Duodenal mucosa (tissue), 2 donors: ENCODE results near the gene GCH1.

Experiments
- H3K27ac ChIP-seq: one replicate; pipeline ENCODE4 v1.7.0; 2013; ENCODE audit warnings: low read depth, low read length
- H3K27me3 ChIP-seq, 2 donors: one replicate each; pipeline ENCODE4 v1.7.0; 2013; ENCODE audit warnings: low read length in 2 of 2, control low read depth in 1 of 2; ENCODE audit not compliant: insufficient read depth in 2 of 2, control insufficient read depth in 1 of 2
- H3K36me3 ChIP-seq, 2 donors: one replicate each; pipeline ENCODE4 v1.7.0; 2013; ENCODE audit warnings: low read length in 2 of 2, control low read depth in 1 of 2; ENCODE audit not compliant: insufficient read depth in 2 of 2, control insufficient read depth in 1 of 2
- H3K4me1 ChIP-seq, 2 donors: one replicate each; pipeline ENCODE4 v1.7.0; 2013; ENCODE audit warnings: low read length in 2 of 2, control low read depth in 1 of 2; ENCODE audit not compliant: insufficient read depth in 2 of 2, control insufficient read depth in 1 of 2
- H3K4me3 ChIP-seq, 2 donors: one replicate each; pipeline ENCODE4 v1.7.0; 2013; ENCODE audit warnings: low read length in 2 of 2, low read depth in 1 of 2
- H3K9ac ChIP-seq, 2 donors: one replicate each; pipeline ENCODE4 v1.7.0; 2013; ENCODE audit warnings: low read length in 2 of 2, low read depth in 1 of 2
- H3K9me3 ChIP-seq, 2 donors: one replicate each; pipeline ENCODE4 v1.7.0; 2013; ENCODE audit warnings: low read length in 2 of 2, control low read depth in 1 of 2; ENCODE audit not compliant: control insufficient read depth in 1 of 2

Gene GCH1

GRCh38 chr14:54845641-54846040 lies 57.0 kb downstream of the GCH1 start:
- no peak overlapping the region for H3K27ac ChIP-seq
- peaks cover 0 to 9% of the 10 kb centered on the region in 2 donors for H3K36me3 ChIP-seq
- no peak overlapping the region for H3K4me3 ChIP-seq
- no peak overlapping the region for H3K9ac ChIP-seq
- no peaks in the 10 kb centered on the region for H3K4me1 ChIP-seq
- H3K27me3 ChIP-seq, result no peaks in the 10 kb centered on the region
- no peaks in the 10 kb centered on the region for H3K9me3 ChIP-seq

DNA sequence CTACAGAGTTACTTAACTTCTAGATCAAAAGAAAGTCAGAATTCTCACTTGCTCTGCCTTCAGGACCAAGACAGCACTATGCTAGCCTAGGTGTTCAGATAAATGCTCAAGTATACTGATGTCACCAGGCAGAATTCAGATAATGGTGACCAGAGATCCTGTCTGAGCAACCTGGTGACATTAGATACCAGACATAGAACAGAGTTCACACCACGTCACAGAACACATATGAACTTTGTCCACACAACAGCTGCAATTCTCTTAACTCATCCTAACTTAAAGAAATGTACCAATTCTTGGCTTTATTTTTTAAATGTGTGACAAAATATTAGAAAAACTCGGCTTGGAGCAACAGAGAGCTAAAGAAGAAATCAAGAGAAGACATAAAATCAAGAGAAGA lies 58.1 kb downstream of the GCH1 start:
- H3K9ac ChIP-seq, result no peak overlapping the region
- H3K4me3 ChIP-seq, result no peak overlapping the region
- no peaks in the 10 kb centered on the region for H3K4me1 ChIP-seq
- peaks cover 0 to 9% of the 10 kb centered on the region in 2 donors for H3K36me3 ChIP-seq
- no peaks in the 10 kb centered on the region for H3K27me3 ChIP-seq
- H3K27ac ChIP-seq, result no peak overlapping the region
- H3K9me3 ChIP-seq, result no peaks in the 10 kb centered on the region

DNA sequence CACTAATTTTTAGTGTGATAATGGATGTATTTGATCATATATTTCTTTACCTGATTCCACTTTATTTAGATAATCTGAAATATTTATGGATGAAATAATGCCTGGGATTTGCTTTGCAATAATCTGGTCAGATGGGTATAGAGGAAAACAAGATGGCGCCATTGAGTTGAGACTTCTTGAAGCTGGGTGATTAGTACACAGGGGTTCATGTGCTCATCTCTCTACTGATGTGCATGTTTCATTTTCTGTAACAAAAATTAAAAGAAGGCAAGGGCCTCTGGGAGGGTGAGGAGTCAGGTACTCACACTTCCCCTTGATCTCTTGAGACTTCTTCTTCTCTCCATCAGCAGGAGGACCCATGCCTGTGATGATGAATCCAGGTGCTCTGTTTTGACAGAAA lies 61.8 kb downstream of the GCH1 start:
- no peaks in the 10 kb centered on the region for H3K27me3 ChIP-seq
- H3K4me1 ChIP-seq, result peaks cover 3 to 6% of the 10 kb centered on the region in 2 donors
- H3K4me3 ChIP-seq, result no peak overlapping the region
- no peak overlapping the region for H3K9ac ChIP-seq
- H3K27ac ChIP-seq, result no peak overlapping the region
- H3K9me3 ChIP-seq, result no peaks in the 10 kb centered on the region
- peaks cover 0 to 6% of the 10 kb centered on the region in 2 donors for H3K36me3 ChIP-seq

DNA sequence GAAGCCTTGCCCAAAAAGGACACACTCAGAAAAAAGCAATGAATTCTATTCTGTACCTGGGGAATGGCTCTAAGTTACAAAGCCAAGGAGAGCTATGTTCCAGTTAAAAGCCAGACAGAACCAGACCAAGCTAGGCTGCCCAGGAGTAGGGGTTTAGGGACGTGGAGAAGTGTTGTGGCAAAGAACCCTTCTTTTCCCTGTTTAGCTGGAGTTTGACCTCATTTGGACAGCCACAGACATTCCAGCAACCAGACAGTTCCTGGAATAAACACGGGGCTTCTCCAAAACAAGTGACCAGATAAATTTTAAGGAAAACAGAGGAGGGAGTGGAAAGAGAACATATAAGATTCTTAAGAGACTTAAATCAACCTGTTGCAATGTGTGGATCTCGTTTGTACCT lies 62.3 kb downstream of the GCH1 start:
- H3K27ac ChIP-seq, result no peak overlapping the region
- peaks cover 3 to 6% of the 10 kb centered on the region in 2 donors for H3K4me1 ChIP-seq

DNA sequence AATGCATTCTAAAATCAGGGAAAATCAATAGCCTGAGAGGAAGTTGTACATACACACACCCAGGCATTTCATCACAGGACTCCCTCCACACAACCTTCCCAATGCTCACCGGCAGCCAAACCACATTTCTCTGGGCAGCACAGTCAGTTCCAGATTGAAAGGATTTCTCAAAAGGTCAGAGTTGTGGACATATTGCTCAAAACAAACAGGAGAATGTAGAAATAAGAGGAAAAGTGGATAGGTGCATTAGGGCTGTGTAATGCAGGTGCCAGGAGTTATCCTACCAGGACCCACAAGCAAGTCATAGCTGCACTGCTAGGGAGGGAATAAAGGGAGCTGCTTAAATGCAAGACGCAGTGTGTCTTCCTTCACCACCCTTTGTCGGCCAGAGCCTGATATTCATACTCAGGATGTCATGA lies 62.9 kb downstream of the GCH1 start:
- no peaks in the 10 kb centered on the region for H3K27me3 ChIP-seq
- H3K9ac ChIP-seq, result no peak overlapping the region
- H3K36me3 ChIP-seq, result peaks cover 0 to 3% of the 10 kb centered on the region in 2 donors
- H3K4me1 ChIP-seq, result peaks cover 3 to 6% of the 10 kb centered on the region in 2 donors
- no peak overlapping the region for H3K4me3 ChIP-seq
- no peak overlapping the region for H3K27ac ChIP-seq
- no peaks in the 10 kb centered on the region for H3K9me3 ChIP-seq

More for the DNA sequence above, 62.3 kb downstream of the GCH1 start:
- Histone ChIP-seq H3K27me3 (no peaks in the 10 kb centered on the region), H3K4me3 (no peak overlapping the region), H3K9me3 (no peaks in the 10 kb centered on the region), H3K36me3 (peaks cover 0 to 3% of the 10 kb centered on the region in 2 donors), H3K9ac (no peak overlapping the region)

DNA sequence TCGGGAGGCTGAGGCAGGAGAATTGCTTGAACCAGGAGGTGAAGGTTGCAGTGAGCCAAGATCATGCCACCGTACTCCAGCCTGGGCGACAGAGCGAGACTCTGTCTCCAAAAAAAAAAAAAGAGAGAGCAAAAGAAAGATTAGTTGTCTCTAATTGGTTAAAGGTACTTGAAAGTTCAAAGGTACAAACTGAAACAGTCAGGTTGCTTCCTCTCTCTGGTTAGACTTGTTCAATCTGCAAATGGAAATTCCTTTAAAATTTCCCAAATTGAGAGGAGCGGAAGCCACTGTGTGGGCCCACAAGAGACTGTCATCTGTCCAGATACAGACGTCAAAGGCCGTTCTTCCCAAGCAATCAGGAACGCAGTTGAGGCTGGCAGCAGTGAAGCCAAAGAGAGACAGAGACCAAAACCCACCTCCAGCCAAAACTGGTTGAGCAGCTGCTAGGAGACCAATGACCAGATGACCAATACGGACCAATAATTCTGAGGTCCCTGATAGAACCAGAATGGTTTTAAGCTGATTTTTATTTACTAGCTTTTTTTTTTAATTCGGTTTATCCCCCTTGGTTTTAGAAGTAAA lies 63.6 kb downstream of the GCH1 start:
- Histone ChIP-seq H3K27ac (no peak overlapping the region), H3K9ac (no peak overlapping the region), H3K4me3 (no peak overlapping the region), H3K27me3 (no peaks in the 10 kb centered on the region), H3K4me1 (peaks cover 3 to 6% of the 10 kb centered on the region in 2 donors), H3K36me3 (peaks cover 0 to 3% of the 10 kb centered on the region in 2 donors), H3K9me3 (no peaks in the 10 kb centered on the region)

- Histone ChIP-seq H3K27ac (no peak overlapping the region), H3K27me3 (no peaks in the 10 kb centered on the region), H3K4me1 (peaks cover 3 to 6% of the 10 kb centered on the region in 2 donors), H3K4me3 (no peak overlapping the region), H3K9me3 (no peaks in the 10 kb centered on the region), H3K36me3 (peaks cover 0 to 3% of the 10 kb centered on the region in 2 donors), H3K9ac (no peak overlapping the region)
These were observed 65.0 kb downstream of the GCH1 start for GRCh38 chr14:54837508-54838149.

DNA sequence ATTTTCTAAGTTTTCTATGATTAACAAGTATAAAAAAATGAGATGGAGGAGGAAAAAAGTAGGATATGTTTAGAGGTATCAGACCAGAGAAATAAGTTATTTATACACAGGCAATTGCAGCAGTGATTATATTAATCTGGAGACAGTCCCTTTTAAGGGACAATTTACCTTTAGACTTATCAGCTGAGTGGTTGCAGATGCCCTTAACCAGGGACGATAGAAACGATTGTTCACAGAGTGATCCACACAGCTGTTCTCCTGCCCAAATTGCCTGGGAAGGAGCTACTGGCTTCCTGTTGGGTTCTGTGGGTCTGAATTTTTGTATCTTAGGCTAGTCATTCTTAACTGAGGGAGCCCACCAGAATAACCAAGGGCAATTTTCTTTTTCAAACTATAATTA lies 66.4 kb downstream of the GCH1 start:
- Histone ChIP-seq H3K9me3 (no peaks in the 10 kb centered on the region), H3K4me1 (peaks cover 3 to 6% of the 10 kb centered on the region in 2 donors), H3K27me3 (no peaks in the 10 kb centered on the region), H3K9ac (no peak overlapping the region), H3K4me3 (no peak overlapping the region), H3K36me3 (peaks cover 0 to 3% of the 10 kb centered on the region in 2 donors), H3K27ac (no peak overlapping the region)

DNA sequence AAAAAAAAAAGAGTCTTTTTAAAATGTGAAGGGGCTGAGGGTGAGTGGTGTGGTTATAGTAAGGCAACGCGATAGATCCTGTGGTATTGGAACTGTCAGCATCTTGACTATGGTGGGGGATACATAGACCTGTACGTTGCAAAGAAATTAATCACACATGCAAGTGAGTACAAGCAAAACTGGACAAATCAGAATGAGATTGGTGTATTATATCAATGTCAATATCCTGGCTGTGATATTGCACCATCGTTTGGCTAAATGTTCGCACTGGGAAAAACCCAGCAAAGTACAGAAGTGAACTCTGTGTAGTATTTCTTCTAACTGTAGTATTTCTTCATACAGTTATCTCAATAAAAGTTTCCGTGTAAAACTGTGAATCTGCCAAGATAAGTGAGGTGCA lies 67.9 kb downstream of the GCH1 start:
- Histone ChIP-seq H3K9ac (no peak overlapping the region), H3K27me3 (no peaks in the 10 kb centered on the region), H3K4me1 (peaks cover 3 to 6% of the 10 kb centered on the region in 2 donors), H3K4me3 (no peak overlapping the region), H3K27ac (no peak overlapping the region), H3K36me3 (no peaks in the 10 kb centered on the region), H3K9me3 (no peaks in the 10 kb centered on the region)

DNA sequence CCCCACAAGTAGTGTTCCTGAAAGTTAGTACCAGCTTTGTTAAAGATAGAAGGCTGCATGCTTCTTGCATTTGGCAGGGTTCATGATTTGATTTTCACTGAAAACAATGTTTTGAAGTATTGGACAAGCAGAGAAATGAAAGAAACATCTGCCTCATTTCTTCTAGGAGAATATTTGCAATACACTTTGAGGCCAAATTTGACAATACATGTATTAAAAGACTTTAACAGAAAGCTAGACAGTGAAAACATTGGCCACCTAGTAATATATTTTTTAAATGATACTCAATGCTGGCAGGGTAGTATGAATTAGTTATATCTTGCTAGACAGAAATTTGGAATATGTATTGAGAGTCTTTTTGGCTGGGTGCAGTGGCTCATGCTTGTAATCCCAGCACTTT lies 68.5 kb downstream of the GCH1 start:
- no peak overlapping the region for H3K4me3 ChIP-seq
- no peaks in the 10 kb centered on the region for H3K36me3 ChIP-seq
- H3K27ac ChIP-seq, result no peak overlapping the region
- no peak overlapping the region for H3K9ac ChIP-seq
- no peaks in the 10 kb centered on the region for H3K9me3 ChIP-seq
- peaks cover 3 to 6% of the 10 kb centered on the region in 2 donors for H3K4me1 ChIP-seq
- H3K27me3 ChIP-seq, result no peaks in the 10 kb centered on the region
